K562 (cell line): ENCODE data around the gene ADAM15. TPM values are rescaled to one million over a fixed set of nuclear protein-coding genes. Genes with fewer than 3 reads are reported as not detected.

Source experiments
- ATAC-seq: fragments of 200-7000 bp; cut with Tn5 transposase; 3 replicates; pipeline ENCODE4 v1.9.1; 2020; ENCODE audit warnings: moderate library complexity
- BruUV-seq: library from RNA; stranded (reverse); fragments of 400-500 nt; replicated peaks from 2 replicates; lab custom pipeline; 2021; lab: Mats Ljungman, UMichigan
- CTCF ChIA-PET: fragments of 300-600 bp; formaldehyde crosslinking; extraction: SDS; loops from one replicate; lab custom pipeline; 2021; ENCODE audit warnings: low intra/inter-chr PET ratio; lab: Yijun Ruan, JAX
- POLR2A ChIA-PET: fragments of 300-600, 350-650 bp; sonication (Branson Sonifier 250); formaldehyde crosslinking; extraction: SDS; loops from one replicate; lab custom pipeline; 2021; ENCODE audit warnings: antibody characterized with exemption, inconsistent platforms; lab: Yijun Ruan, JAX
- DNase-seq, 4 experiments: peaks; one replicate each; pipeline versions ENCODE4 v3.0.0 to v3.0.0-alpha.2; 2011 to 2018; ENCODE audit warnings: low spot score in 3 of 4, mixed read lengths in 3 of 4; ENCODE audit errors: extremely low read depth in 1 of 4
- FAIRE-seq: peaks from 2 replicates; lab custom pipeline; 2011; peaks lifted over from hg19 to GRCh38; lab: Jason Lieb, UNC
- H2AFZ ChIP-seq: 2 replicates; pipeline ENCODE4 v1.6.0; 2011; ENCODE audit warnings: low read depth, low read length, control low read depth, inconsistent platforms
- H3K27ac ChIP-seq: fragments of 200-600 bp; 3 replicates; pipeline ENCODE4 v1.8.0; 2011; ENCODE audit warnings: low read depth, mild to moderate bottlenecking, control low read depth, inconsistent platforms, low read length, moderate library complexity, mixed read lengths; ENCODE audit errors: extremely low read depth
- H3K27me3 ChIP-seq, 2 experiments: fragments of 300-600 bp in 1 of 2; 2 replicates in 1 of 2; 3 replicates in 1 of 2; pipeline versions ENCODE4 v1.6.0 to v1.8.0; 2011; ENCODE audit warnings: inconsistent platforms in 2 of 2, low read length in 2 of 2, mild to moderate bottlenecking in 1 of 2, mixed read lengths in 1 of 2, moderate library complexity in 1 of 2; ENCODE audit not compliant: control insufficient read depth in 2 of 2, insufficient read depth in 2 of 2
- H3K36me3 ChIP-seq: fragments of 300-600 bp; 3 replicates; pipeline ENCODE4 v1.8.0; 2011; ENCODE audit warnings: mild to moderate bottlenecking, low read length, inconsistent platforms; ENCODE audit not compliant: control insufficient read depth, insufficient read depth
- H3K4me1 ChIP-seq, 2 experiments: fragments of 200-600 bp in 1 of 2; replicated peaks in 1 of 2; 2 replicates in 1 of 2; 3 replicates in 1 of 2; pipeline versions ENCODE4 v1.5.1 to v1.8.0; 2011; ENCODE audit warnings: inconsistent platforms in 2 of 2, low read length in 2 of 2, mild to moderate bottlenecking in 1 of 2, mixed read lengths in 1 of 2, moderate library complexity in 1 of 2; ENCODE audit not compliant: control insufficient read depth in 2 of 2, insufficient read depth in 2 of 2
- H3K4me2 ChIP-seq: 2 replicates; pipeline ENCODE4 v1.6.1; 2011; ENCODE audit warnings: low read length, control low read depth, inconsistent platforms, mixed read lengths; ENCODE audit not compliant: insufficient read depth
- H3K4me3 ChIP-seq: fragments of 200-600 bp; sonication (generic), shearing (Covaris generic); 2 replicates; pipeline ENCODE4 v1.5.1; 2016; ENCODE audit warnings: control low read depth, inconsistent platforms
- H3K79me2 ChIP-seq: fragments of 200-600 bp; 3 replicates; pipeline ENCODE4 v1.8.0; 2011; ENCODE audit warnings: low read length, inconsistent platforms; ENCODE audit not compliant: control insufficient read depth, insufficient read depth
- H3K9ac ChIP-seq, 2 experiments: 2 replicates each; pipeline versions ENCODE4 v1.6.0 to v1.6.1; 2011; ENCODE audit warnings: low read depth in 2 of 2, low read length in 2 of 2, control low read depth in 1 of 2, inconsistent platforms in 1 of 2, mild to moderate bottlenecking in 1 of 2, mixed read lengths in 1 of 2; ENCODE audit not compliant: insufficient read depth in 1 of 2
- H3K9me1 ChIP-seq: one replicate; pipeline ENCODE4 v1.6.0; 2011; ENCODE audit warnings: inconsistent platforms, mild to moderate bottlenecking, low read length, moderate library complexity; ENCODE audit not compliant: control insufficient read depth, insufficient read depth
- H3K9me3 ChIP-seq: replicated peaks from 2 replicates; pipeline ENCODE4 v1.5.1; 2011; ENCODE audit warnings: low read depth, low read length, inconsistent platforms; ENCODE audit not compliant: control insufficient read depth, insufficient read depth
- H4K20me1 ChIP-seq: replicated peaks from 2 replicates; pipeline ENCODE4 v1.6.1; 2011; ENCODE audit warnings: low read length, inconsistent platforms, mixed read lengths; ENCODE audit not compliant: control insufficient read depth, insufficient read depth
- BDP1 ChIP-seq: IDR thresholded peaks from 3 replicates; pipeline ENCODE4 v1.6.1; 2011; ENCODE audit not compliant: insufficient read length, insufficient read depth
- DIDO1 ChIP-seq: fragments of 450-650 bp; IDR thresholded peaks from 2 replicates; pipeline ENCODE4 v1.6.1; 2016; ENCODE audit warnings: low read depth, missing biosample characterization, missing genetic modification characterization
- HDGF ChIP-seq: fragments of 450-650 bp; IDR thresholded peaks from 2 replicates; pipeline ENCODE4 v1.6.1; 2016
- ID3 ChIP-seq, 2 experiments: fragments of 250-450 bp in 1 of 2; fragments of 450-650 bp in 1 of 2; sonication (Bioruptor Pico) in 1 of 2; IDR thresholded peaks; 2 replicates each; pipeline versions ENCODE4 v1.6.1 to v1.8.0; 2016 to 2021; ENCODE audit warnings: mild to moderate bottlenecking in 2 of 2, moderate library complexity in 2 of 2, missing compliant biosample characterization in 1 of 2, missing genetic modification characterization in 1 of 2
- KHSRP ChIP-seq: fragments of 450-650 bp; IDR thresholded peaks from 2 replicates; pipeline ENCODE4 v1.6.1; 2017
- PYGO2 ChIP-seq: fragments of 450-650 bp; IDR thresholded peaks from 2 replicates; pipeline ENCODE4 v1.6.1; 2016; ENCODE audit warnings: mild to moderate bottlenecking, missing genetic modification characterization, moderate library complexity, missing compliant biosample characterization
- ZKSCAN3 ChIP-seq: fragments of 250-450 bp; sonication (Bioruptor Pico); IDR thresholded peaks from 2 replicates; pipeline ENCODE4 v1.4.0; 2020
- ZNF134 ChIP-seq: fragments of 250-450 bp; sonication (Bioruptor Pico); conservative IDR thresholded peaks from 2 replicates; pipeline ENCODE4 v1.4.0; 2020
- ZNF311 ChIP-seq: fragments of 250-450 bp; sonication (Bioruptor Pico); IDR thresholded peaks from 2 replicates; pipeline ENCODE4 v1.4.0; 2020; ENCODE audit warnings: mild to moderate bottlenecking, moderate library complexity
- ZNF592 ChIP-seq: fragments of 450-650 bp; IDR thresholded peaks from 2 replicates; pipeline ENCODE4 v1.6.1; 2017; ENCODE audit warnings: antibody characterized with exemption, mild to moderate bottlenecking
- ZNF766 ChIP-seq: fragments of 200-800 bp; sonication (Bioruptor generic); conservative IDR thresholded peaks from 2 replicates; pipeline ENCODE4 v1.6.1; 2016; ENCODE audit warnings: missing genetic modification characterization, missing compliant biosample characterization
- WGBS: fragments of 100-300 bp; shearing (Covaris generic); methylation state at CpG from one replicate; pipeline ENCODE4 v1.1.6; 2016; ENCODE audit warnings: low coverage, mixed read lengths; ENCODE audit not compliant: insufficient coverage; ENCODE audit errors: missing lambda C conversion rate; 5-methylcytosine and 5-hydroxymethylcytosine counted together
- in situ Hi-C: fragments of 300-500 bp; cut with MboI; formaldehyde crosslinking; loops from 4 replicates; pipeline ENCODE4 v1.15.0; 2018; ENCODE audit warnings: inconsistent platforms, mixed read lengths
- intact Hi-C: fragments of 100-400 bp; cut with micrococcal nuclease; formaldehyde crosslinking; loops from 2 replicates; pipeline ENCODE4 v1.14.2; 2022
- polyA plus RNA-seq, 8 experiments: library from polyadenylated mRNA; depleted of rRNA in 4 of 8; stranded (reverse) in 5 of 8; unstranded in 3 of 8; fragments of >200 nt; fragmentation: Nextera tagmentation in 2 of 8; fragmentation: Illumina TruSeq in 1 of 8; extraction: Ambion mirVana in 2 of 8; extraction: Trizol in 1 of 8; gene quantifications; 2 replicates each; pipeline versions ENCODE4 v1.2.1 to v1.2.3, GENCODE V29; 2011 to 2014; ENCODE audit warnings: inconsistent platforms in 1 of 8, missing spikeins in 1 of 8
- total RNA-seq, 7 experiments: library from RNA; depleted of rRNA in 6 of 7; stranded (reverse); fragments of >200 nt in 6 of 7; fragmentation: Illumina TruSeq in 2 of 7; extraction: Trizol in 2 of 7; gene quantifications; 2 replicates each; pipeline versions ENCODE4 v1.2.1 to v1.2.3, GENCODE V29; 2011 to 2021; ENCODE audit warnings: low replicate concordance in 1 of 7
- TF ChIP-seq, protein P1 (sequence below): IDR thresholded peaks from 2 replicates; pipeline ENCODE4 v1.6.1; 2012; ENCODE audit warnings: low read depth, low read length, improper control_type of control experiment, borderline replicate concordance
- TF ChIP-seq, protein P2 (sequence below): fragments of 200-800 bp; sonication (Bioruptor generic); IDR thresholded peaks from 2 replicates; pipeline ENCODE4 v1.6.1; 2017; ENCODE audit warnings: missing genetic modification characterization, missing compliant biosample characterization

The ADAM15 gene
- total and polyA plus RNA-seq, 9 of the 15 experiments (the other 6 are each of a cell fraction or from before 2014, with no cell fraction given): 0.69 to 72.3 (median 32.8) TPM

DNA sequence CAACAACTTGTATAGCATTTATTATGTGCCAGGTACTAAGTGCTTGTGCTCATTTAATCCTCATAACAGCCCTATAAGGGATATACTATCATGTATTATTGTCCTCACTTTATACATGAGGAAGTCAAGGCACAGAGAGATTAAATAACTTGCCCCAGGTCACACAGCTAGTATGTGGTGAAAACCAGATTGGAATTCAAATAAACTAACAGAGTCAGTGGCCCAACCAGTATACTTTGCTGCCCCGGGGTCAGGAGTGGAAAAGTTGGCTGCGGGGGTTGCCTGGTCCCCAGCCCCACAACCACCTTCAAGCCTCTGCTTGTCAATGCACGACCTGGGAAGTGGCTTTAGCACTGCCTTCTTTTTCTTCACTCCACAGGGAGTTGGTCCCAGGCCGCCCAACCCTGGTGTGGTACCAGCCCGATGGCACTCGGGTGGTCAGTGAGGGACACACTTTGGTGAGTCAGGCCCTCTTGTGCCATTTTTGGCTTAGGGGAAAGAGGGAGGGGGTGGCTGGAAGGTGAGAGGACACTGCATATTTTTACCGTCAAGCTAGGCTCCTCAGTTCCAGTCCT lies 2.5 kb downstream of the ADAM15 start:
- H3K79me2 ChIP-seq: peaks cover 19% of the 10 kb centered on the region
- H3K27ac ChIP-seq: no peak overlapping the region
- no peaks in the 10 kb centered on the region for H4K20me1 ChIP-seq
- BruUV-seq: TSS peak; percentile 22
- in situ Hi-C loops: no loop called here
- FAIRE-seq (no peak), ATAC-seq (no peak), DNase-seq (no peak)
- no peak for TF ChIP-seq ID3 (CRISPR knock-in tag; IDR thresholded peaks at IDR 0.05)
- TF ChIP-seq ID3 (tag; IDR thresholded peaks at IDR 0.05): no peak
- TF ChIP-seq ZNF766 (CRISPR knock-in tag): no peak
- TF ChIP-seq ZNF134 (CRISPR knock-in tag): no peak
- TF ChIP-seq DIDO1 (tag): no peak
- TF ChIP-seq HDGF: no peak
- TF ChIP-seq ZNF311: no peak
- TF ChIP-seq, protein P1, sequence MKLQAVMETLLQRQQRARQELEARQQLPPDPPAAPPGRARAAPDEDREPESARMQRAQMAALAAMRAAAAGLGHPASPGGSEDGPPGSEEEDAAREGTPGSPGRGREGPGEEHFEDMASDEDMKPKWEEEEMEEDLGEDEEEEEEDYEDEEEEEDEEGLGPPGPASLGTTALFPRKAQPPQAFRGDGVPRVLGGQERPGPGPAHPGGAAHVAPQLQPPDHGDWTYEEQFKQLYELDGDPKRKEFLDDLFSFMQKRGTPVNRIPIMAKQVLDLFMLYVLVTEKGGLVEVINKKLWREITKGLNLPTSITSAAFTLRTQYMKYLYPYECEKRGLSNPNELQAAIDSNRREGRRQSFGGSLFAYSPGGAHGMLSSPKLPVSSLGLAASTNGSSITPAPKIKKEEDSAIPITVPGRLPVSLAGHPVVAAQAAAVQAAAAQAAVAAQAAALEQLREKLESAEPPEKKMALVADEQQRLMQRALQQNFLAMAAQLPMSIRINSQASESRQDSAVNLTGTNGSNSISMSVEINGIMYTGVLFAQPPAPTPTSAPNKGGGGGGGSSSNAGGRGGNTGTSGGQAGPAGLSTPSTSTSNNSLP: no peak
- no peak for TF ChIP-seq KHSRP
- TF ChIP-seq BDP1: no peak
- no peak for TF ChIP-seq ZNF592
- TF ChIP-seq ZKSCAN3 (CRISPR knock-in tag): no peak
- TF ChIP-seq, protein P2, sequence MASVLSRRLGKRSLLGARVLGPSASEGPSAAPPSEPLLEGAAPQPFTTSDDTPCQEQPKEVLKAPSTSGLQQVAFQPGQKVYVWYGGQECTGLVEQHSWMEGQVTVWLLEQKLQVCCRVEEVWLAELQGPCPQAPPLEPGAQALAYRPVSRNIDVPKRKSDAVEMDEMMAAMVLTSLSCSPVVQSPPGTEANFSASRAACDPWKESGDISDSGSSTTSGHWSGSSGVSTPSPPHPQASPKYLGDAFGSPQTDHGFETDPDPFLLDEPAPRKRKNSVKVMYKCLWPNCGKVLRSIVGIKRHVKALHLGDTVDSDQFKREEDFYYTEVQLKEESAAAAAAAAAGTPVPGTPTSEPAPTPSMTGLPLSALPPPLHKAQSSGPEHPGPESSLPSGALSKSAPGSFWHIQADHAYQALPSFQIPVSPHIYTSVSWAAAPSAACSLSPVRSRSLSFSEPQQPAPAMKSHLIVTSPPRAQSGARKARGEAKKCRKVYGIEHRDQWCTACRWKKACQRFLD: no peak
- TF ChIP-seq PYGO2: no peak
- no peak overlapping the region for H2AFZ ChIP-seq
- H3K4me3 ChIP-seq: no peak overlapping the region
- no peaks in the 10 kb centered on the region for H3K9me3 ChIP-seq
- H3K9ac ChIP-seq: no peak overlapping the region; a peak in 1 of 4 replicates
- peaks cover 27 to 48% of the 10 kb centered on the region in 2 experiments for H3K4me1 ChIP-seq
- WGBS: 85% methylated on average over 4 of the region's 7 CpGs
- ChIA-PET POLR2A (interaction anchor here (0.6 to 1.1 kb wide), 3 partner anchors 12 to 93 kb away, joined by 3 read pairs; no protein-coding TSS in a partner anchor), CTCF (no interaction called here)
- intact Hi-C loops: no loop called here
- H3K27me3 ChIP-seq: no peaks in the 10 kb centered on the region
- peaks cover 47% of the 10 kb centered on the region; the same call in 2 of the 3 replicates for H3K36me3 ChIP-seq
- no peaks in the 10 kb centered on the region for H3K9me1 ChIP-seq
- no peak overlapping the region for H3K4me2 ChIP-seq
